ENCODE data around the gene BACH2. TPM values are rescaled to one million over a fixed set of nuclear protein-coding genes. Genes with fewer than 3 reads are reported as not detected.

BACH2 gene
- total and polyA plus RNA-seq, 9 of the 15 experiments (the other 6 are each of a cell fraction or from before 2014, with no cell fraction given) = 0.06 to 3.1 (median 0.59) TPM

DNA sequence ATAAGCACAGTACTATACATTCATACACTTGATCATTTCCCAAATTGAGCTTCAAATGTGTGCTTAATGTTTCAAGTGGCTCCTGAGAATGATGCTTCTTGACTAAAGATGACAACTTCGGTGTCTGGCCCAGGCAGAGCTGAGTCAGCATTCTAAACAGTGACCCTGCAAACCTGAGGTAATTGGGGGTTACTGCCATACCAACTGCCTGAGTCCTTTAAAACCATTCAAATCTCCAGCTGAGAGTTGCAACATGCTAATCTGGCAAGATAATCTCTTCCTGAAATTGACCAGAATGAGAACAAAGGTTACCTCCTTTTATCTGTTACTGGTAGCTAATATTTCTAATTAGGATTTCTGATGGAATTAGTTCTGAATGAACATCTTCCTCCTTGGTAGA lies 8.2 kb downstream of the BACH2 start (continued):
- TF ChIP-seq, protein P1, sequence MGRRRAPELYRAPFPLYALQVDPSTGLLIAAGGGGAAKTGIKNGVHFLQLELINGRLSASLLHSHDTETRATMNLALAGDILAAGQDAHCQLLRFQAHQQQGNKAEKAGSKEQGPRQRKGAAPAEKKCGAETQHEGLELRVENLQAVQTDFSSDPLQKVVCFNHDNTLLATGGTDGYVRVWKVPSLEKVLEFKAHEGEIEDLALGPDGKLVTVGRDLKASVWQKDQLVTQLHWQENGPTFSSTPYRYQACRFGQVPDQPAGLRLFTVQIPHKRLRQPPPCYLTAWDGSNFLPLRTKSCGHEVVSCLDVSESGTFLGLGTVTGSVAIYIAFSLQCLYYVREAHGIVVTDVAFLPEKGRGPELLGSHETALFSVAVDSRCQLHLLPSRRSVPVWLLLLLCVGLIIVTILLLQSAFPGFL (CRISPR knock-in tag; IDR thresholded peaks at IDR 0.05) = no peak
- TF ChIP-seq, protein P2, sequence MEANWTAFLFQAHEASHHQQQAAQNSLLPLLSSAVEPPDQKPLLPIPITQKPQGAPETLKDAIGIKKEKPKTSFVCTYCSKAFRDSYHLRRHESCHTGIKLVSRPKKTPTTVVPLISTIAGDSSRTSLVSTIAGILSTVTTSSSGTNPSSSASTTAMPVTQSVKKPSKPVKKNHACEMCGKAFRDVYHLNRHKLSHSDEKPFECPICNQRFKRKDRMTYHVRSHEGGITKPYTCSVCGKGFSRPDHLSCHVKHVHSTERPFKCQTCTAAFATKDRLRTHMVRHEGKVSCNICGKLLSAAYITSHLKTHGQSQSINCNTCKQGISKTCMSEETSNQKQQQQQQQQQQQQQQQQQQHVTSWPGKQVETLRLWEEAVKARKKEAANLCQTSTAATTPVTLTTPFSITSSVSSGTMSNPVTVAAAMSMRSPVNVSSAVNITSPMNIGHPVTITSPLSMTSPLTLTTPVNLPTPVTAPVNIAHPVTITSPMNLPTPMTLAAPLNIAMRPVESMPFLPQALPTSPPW (CRISPR knock-in tag; IDR thresholded peaks at IDR 0.05) = no peak
- TF ChIP-seq, protein P3, sequence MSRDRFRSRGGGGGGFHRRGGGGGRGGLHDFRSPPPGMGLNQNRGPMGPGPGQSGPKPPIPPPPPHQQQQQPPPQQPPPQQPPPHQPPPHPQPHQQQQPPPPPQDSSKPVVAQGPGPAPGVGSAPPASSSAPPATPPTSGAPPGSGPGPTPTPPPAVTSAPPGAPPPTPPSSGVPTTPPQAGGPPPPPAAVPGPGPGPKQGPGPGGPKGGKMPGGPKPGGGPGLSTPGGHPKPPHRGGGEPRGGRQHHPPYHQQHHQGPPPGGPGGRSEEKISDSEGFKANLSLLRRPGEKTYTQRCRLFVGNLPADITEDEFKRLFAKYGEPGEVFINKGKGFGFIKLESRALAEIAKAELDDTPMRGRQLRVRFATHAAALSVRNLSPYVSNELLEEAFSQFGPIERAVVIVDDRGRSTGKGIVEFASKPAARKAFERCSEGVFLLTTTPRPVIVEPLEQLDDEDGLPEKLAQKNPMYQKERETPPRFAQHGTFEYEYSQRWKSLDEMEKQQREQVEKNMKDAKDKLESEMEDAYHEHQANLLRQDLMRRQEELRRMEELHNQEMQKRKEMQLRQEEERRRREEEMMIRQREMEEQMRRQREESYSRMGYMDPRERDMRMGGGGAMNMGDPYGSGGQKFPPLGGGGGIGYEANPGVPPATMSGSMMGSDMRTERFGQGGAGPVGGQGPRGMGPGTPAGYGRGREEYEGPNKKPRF (IDR thresholded peaks at IDR 0.05; ENCODE audit: low read depth, low read length) = no peak
- TF ChIP-seq RBM15 (IDR thresholded peaks at IDR 0.05; ENCODE audit: insufficient read depth, low read length) (no peak), HSF4 (CRISPR knock-in tag; IDR thresholded peaks at IDR 0.05; ENCODE audit: borderline replicate concordance) (no peak), KLF10 (CRISPR knock-in tag; IDR thresholded peaks at IDR 0.05) (no peak), POLR2AphosphoS2 (IDR thresholded peaks at IDR 0.05; ENCODE audit: low read length) (no peak)
- TF ChIP-seq, protein P4, sequence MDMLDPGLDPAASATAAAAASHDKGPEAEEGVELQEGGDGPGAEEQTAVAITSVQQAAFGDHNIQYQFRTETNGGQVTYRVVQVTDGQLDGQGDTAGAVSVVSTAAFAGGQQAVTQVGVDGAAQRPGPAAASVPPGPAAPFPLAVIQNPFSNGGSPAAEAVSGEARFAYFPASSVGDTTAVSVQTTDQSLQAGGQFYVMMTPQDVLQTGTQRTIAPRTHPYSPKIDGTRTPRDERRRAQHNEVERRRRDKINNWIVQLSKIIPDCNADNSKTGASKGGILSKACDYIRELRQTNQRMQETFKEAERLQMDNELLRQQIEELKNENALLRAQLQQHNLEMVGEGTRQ (CRISPR knock-in tag; IDR thresholded peaks at IDR 0.05) = no peak

All from K562 (cell line).